Sigmoid colon (tissue), 7 donors: ENCODE results near the gene INVS. TPM values are rescaled to one million over a fixed set of nuclear protein-coding genes. Genes with fewer than 3 reads are reported as not detected.

ENCODE experiments used
- DNase-seq: peaks from one replicate; pipeline ENCODE4 v3.0.0-alpha.2; 2019
- H3K27ac ChIP-seq, 4 donors: fragments of 200-600 bp; sonication (generic); one replicate each; pipeline ENCODE4 v1.5.1; 2016 to 2019; ENCODE audit warnings: mild to moderate bottlenecking in 1 of 4
- H3K27me3 ChIP-seq, 3 donors: fragments of 200-600 bp; sonication (generic); one replicate each; pipeline ENCODE4 v1.5.1; 2019; ENCODE audit warnings: mild to moderate bottlenecking in 1 of 3
- H3K36me3 ChIP-seq, 4 donors: fragments of 200-600 bp; sonication (generic); one replicate each; pipeline ENCODE4 v1.5.1; 2016 to 2019
- H3K4me1 ChIP-seq, 4 donors: fragments of 200-600 bp; sonication (generic); one replicate each; pipeline ENCODE4 v1.5.1; 2017 to 2019
- H3K4me3 ChIP-seq, 4 donors: fragments of 200-600 bp; sonication (generic); one replicate each; pipeline ENCODE4 v1.5.1; 2017 to 2019; ENCODE audit warnings: mild to moderate bottlenecking in 2 of 4, moderate library complexity in 1 of 4
- H3K9me3 ChIP-seq, 4 donors: fragments of 200-600 bp in 3 of 4; sonication (generic) in 3 of 4; one replicate each; pipeline versions ENCODE4 v1.5.1 to v1.6.1; 2013 to 2019
- CTCF ChIP-seq, 4 experiments: fragments of 450-650 bp in 3 of 4; fragments of 200-600 bp in 1 of 4; IDR thresholded peaks; one replicate each; pipeline ENCODE4 v1.5.1; 2016 to 2019; ENCODE audit warnings: antibody characterized with exemption in 4 of 4, mild to moderate bottlenecking in 3 of 4, moderate library complexity in 2 of 4
- EP300 ChIP-seq, 4 donors: sonication (generic); formaldehyde crosslinking; IDR thresholded peaks; one replicate each; pipeline ENCODE4 v1.6.1; 2017; ENCODE audit warnings: antibody characterized with exemption in 4 of 4
- POLR2A ChIP-seq, 2 donors: fragments of 450-650 bp; IDR thresholded peaks; one replicate each; pipeline ENCODE4 v1.6.1; 2016; ENCODE audit warnings: antibody characterized with exemption in 2 of 2, mild to moderate bottlenecking in 2 of 2, moderate library complexity in 2 of 2
- POLR2AphosphoS5 ChIP-seq, 4 donors: sonication (generic); formaldehyde crosslinking; IDR thresholded peaks; one replicate each; pipeline ENCODE4 v1.6.1; 2017; ENCODE audit warnings: antibody characterized with exemption in 4 of 4
- WGBS, 2 donors: extraction: QIAGEN DNeasy Blood & Tissue Kit; methylation state at CpG; one replicate each; pipeline ENCODE4 v1.1.7; 2013; 5-methylcytosine and 5-hydroxymethylcytosine counted together
- intact Hi-C: fragments of 100-400 bp; cut with DNase I; formaldehyde crosslinking; loops from one replicate; pipeline ENCODE4 v1.15.1; 2023
- polyA plus RNA-seq, 3 donors: library from polyadenylated mRNA; stranded (reverse); fragments of 200-250 nt; gene quantifications; one replicate each; pipeline ENCODE4 v1.2.3, GENCODE V29; 2013
- small RNA-seq, 3 donors: library from RNA; depleted of rRNA; stranded (forward); fragments of <200 nt; gene quantifications; one replicate each; pipeline ENCODE3, GENCODE V24; 2016
- total RNA-seq, 4 donors: library from RNA; depleted of rRNA; stranded (reverse); fragments of >200 nt; gene quantifications; one replicate each; pipeline ENCODE4 v1.1.0, GENCODE V29; 2016
- donor health status: healthy with polysubstance abuse.
- donor health status: Bipolar disorder and iron deficiency.
- donor health status: healthy.

Gene INVS
- total and polyA plus RNA-seq, 7 donors: 1.2 to 41.3 (median 27.4) TPM

DNA sequence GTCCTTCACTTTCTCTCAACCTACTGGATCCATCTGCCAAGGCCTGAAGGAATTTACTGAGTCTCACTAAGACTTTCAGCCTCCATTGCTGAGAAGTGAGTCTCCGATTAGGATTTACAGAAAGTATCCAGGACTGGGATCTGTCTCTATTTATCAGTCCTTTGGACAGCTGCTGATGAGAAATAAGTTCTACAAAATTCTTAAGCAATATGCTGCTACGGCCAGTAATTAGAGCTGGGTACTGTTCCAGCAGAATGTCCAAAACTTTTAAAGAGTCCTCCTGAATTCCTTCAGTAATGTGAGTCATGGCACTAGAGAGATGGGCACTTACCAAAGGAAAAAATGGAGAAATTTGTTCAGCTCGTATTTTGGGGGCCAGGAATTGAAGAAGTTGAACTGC is 247.8 kb downstream of the INVS start:
- Histone ChIP-seq H3K9me3 (no peaks in the 10 kb centered on the region), H3K4me3 (no peak overlapping the region), H3K4me1 (peaks cover 0 to 16% (median 12%) of the 10 kb centered on the region in 4 donors), H3K27ac (peak overlapping the region in 1 of 4 donors; percentile 28), H3K36me3 (peaks cover 0 to 19% (median 3%) of the 10 kb centered on the region in 4 donors), H3K27me3 (no peaks in the 10 kb centered on the region)
- intact Hi-C loops: no loop called here
- 82 to 88% methylated on average over 3 of the region's 3 CpGs for WGBS, 2 donors
- TF ChIP-seq POLR2A (IDR thresholded peaks at IDR 0.05): no peak
- TF ChIP-seq POLR2AphosphoS5 (IDR thresholded peaks at IDR 0.05): no peak
- TF ChIP-seq CTCF (IDR thresholded peaks at IDR 0.05): no peak
- TF ChIP-seq EP300 (IDR thresholded peaks at IDR 0.05): no peak
- DNase-seq: no peak

DNA sequence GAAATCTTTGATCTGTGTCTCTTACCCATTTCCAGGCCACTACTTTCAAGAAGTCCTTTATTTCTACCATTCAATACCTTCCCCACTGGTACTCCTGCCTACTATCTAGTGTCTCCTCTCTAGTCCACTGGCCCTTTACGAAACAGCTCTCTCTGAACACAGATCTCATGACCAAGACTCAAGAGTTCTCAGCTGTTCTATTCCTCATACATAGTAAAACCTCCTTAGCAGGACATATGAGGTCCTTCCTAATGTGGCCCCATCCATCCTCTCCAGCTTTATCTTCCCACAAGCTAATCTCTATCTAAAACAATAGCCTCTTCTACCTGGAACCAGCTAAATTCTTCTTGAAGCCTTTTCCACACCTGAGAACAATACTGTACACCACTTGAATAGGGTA is 251.1 kb downstream of the INVS start:
- H3K27me3 ChIP-seq: no peaks in the 10 kb centered on the region
- H3K27ac ChIP-seq: no peak overlapping the region
- H3K36me3 ChIP-seq: peaks cover 0 to 18% (median 3%) of the 10 kb centered on the region in 4 donors
- no peak overlapping the region for H3K4me3 ChIP-seq
- 96 to 99% methylated on average over 1 of the region's 1 CpG for WGBS, 2 donors
- H3K9me3 ChIP-seq: no peaks in the 10 kb centered on the region
- intact Hi-C loops: loop anchor here (10.0 kb wide), 2 partner anchors 245 to 535 kb away; no protein-coding TSS in a partner anchor
- H3K4me1 ChIP-seq: peaks cover 0 to 25% (median 15%) of the 10 kb centered on the region in 4 donors
- TF ChIP-seq POLR2AphosphoS5 (IDR thresholded peaks at IDR 0.05) (no peak), CTCF (IDR thresholded peaks at IDR 0.05) (no peak), POLR2A (IDR thresholded peaks at IDR 0.05) (no peak), EP300 (IDR thresholded peaks at IDR 0.05) (no peak)
- no peak for DNase-seq

Small RNA genes lying within 50 kb of the gene (small RNA-seq; reads per million reads assigned to genes)
- 0 reads per million in 3 donors for gene RN7SL75P

Other genes with a start within 250 kb of the INVS start
- gene STX17, start 192.6 kb upstream of the INVS start, total RNA-seq: 10 to 100 TPM; 33.4 to 63.7 (median 39.6) TPM
- 10 to 100 TPM; 10.8 to 12.6 (median 11.3) TPM for gene STX17, start 192.6 kb upstream of the INVS start, polyA plus RNA-seq
- gene ERP44, start 243 bp upstream of the INVS start, total RNA-seq: 10 to 100 TPM; 10.6 to 14.3 (median 12.8) TPM
- gene ERP44, start 243 bp upstream of the INVS start, polyA plus RNA-seq: 10 to 100 TPM in 2 of 3 donors, 1 to 10 TPM in 1; 6.6 to 22.1 (median 11.3) TPM